ENCODE data around the gene RRM2.

Gene RRM2

DNA sequence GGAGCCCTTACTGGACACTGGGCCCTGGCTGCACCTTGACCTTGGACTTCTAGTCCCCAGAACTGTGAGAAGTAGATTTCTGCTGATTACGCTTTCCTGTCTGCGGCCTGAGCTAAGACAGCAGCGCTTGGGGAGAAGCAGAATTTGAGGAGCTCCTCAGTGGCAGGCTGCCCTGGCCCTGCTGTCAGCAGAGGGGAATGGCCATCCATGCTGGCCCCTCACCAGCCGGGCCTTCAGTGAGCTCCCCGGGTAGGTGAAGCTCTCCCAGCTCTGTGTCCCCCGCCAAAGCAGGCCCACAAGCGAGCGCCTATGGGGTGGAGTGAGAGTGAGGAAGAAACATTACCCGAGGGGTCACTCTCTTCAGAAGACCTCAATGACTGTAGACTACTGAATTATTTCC, 51.6 kb downstream of the RRM2 start:
- no peak overlapping the region for H3K4me3 ChIP-seq (ENCODE audit: low read depth, low read length)
- no peaks in the 10 kb centered on the region for H3K9me3 ChIP-seq (ENCODE audit: control insufficient read depth, insufficient read depth, low read depth, low read length)
- H3K36me3 ChIP-seq (ENCODE audit: control insufficient read depth in 2 of 2, insufficient read depth in 1 of 2, low read length in 2 of 2), result no peaks in the 10 kb centered on the region; a peak in 1 of 3 replicates
- no peaks in the 10 kb centered on the region for H3K4me1 ChIP-seq (ENCODE audit: control insufficient read depth, insufficient read depth, low read length)
- H3K27ac ChIP-seq (ENCODE audit: extremely low read depth, low read depth, low read length), result no peak overlapping the region
- TF ChIP-seq ZNF398 (tag by site-specific recombination; IDR thresholded peaks at IDR 0.05), result no peak
- no peak for TF ChIP-seq ZNF18 (tag by site-specific recombination; IDR thresholded peaks at IDR 0.05)
- no peak for TF ChIP-seq AEBP2 (tag by site-specific recombination; IDR thresholded peaks at IDR 0.05; ENCODE audit: borderline replicate concordance)
- TF ChIP-seq, protein P1, sequence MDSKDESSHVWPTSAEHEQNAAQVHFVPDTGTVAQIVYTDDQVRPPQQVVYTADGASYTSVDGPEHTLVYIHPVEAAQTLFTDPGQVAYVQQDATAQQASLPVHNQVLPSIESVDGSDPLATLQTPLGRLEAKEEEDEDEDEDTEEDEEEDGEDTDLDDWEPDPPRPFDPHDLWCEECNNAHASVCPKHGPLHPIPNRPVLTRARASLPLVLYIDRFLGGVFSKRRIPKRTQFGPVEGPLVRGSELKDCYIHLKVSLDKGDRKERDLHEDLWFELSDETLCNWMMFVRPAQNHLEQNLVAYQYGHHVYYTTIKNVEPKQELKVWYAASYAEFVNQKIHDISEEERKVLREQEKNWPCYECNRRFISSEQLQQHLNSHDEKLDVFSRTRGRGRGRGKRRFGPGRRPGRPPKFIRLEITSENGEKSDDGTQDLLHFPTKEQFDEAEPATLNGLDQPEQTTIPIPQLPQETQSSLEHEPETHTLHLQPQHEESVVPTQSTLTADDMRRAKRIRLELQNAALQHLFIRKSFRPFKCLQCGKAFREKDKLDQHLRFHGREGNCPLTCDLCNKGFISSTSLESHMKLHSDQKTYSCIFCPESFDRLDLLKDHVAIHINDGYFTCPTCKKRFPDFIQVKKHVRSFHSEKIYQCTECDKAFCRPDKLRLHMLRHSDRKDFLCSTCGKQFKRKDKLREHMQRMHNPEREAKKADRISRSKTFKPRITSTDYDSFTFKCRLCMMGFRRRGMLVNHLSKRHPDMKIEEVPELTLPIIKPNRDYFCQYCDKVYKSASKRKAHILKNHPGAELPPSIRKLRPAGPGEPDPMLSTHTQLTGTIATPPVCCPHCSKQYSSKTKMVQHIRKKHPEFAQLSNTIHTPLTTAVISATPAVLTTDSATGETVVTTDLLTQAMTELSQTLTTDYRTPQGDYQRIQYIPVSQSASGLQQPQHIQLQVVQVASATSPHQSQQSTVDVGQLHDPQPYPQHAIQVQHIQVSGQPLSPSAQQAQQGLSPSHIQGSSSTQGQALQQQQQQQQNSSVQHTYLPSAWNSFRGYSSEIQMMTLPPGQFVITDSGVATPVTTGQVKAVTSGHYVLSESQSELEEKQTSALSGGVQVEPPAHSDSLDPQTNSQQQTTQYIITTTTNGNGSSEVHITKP (tag by site-specific recombination; IDR thresholded peaks at IDR 0.05), result no peak
- TF ChIP-seq ZNF416 (tag by site-specific recombination; IDR thresholded peaks at IDR 0.05), result no peak
- TF ChIP-seq ZNF132 (tag by site-specific recombination; IDR thresholded peaks at IDR 0.05; ENCODE audit: borderline replicate concordance), result no peak
- no peak for TF ChIP-seq SP3 (tag by site-specific recombination; IDR thresholded peaks at IDR 0.05)
- no peak for TF ChIP-seq ZNF37A (tag by site-specific recombination; IDR thresholded peaks at IDR 0.05)
- CTCF ChIA-PET, result interaction anchor here (0.6 kb wide), 1 partner anchor 49 kb away, joined by 3 read pairs; no protein-coding TSS in a partner anchor
- POLR2A ChIA-PET, result interaction anchor here (0.7 kb wide), 2 partner anchors 25 to 320 kb away, joined by 3 to 6 read pairs; no protein-coding TSS in a partner anchor

DNA sequence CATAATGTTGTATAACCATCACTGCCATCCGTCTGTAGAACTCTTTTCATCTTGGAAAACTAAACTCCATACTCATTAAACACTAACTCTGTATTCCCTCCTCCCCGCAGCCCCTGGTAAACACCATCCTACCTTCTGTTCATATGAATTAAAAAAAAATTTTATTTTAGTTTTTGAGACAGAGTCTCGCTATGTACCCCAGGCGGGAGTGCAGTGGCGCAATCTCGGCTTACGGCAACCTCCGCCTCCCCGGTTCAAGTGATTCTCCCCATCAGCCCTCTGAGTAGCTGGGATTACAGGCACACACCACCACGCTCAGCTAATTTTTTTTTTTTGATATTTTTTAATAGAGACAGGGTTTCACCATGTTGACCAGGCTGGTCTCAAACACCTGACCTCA, 52.9 kb downstream of the RRM2 start:
- Histone ChIP-seq H3K36me3 (ENCODE audit: control insufficient read depth in 2 of 2, insufficient read depth in 1 of 2, low read length in 2 of 2) (no peaks in the 10 kb centered on the region; a peak in 1 of 3 replicates), H3K9me3 (ENCODE audit: control insufficient read depth, insufficient read depth, low read depth, low read length) (no peaks in the 10 kb centered on the region), H3K27ac (ENCODE audit: extremely low read depth, low read depth, low read length) (no peak overlapping the region), H3K4me3 (ENCODE audit: low read depth, low read length) (no peak overlapping the region), H3K4me1 (ENCODE audit: control insufficient read depth, insufficient read depth, low read length) (no peaks in the 10 kb centered on the region)
- TF ChIP-seq, protein P2, sequence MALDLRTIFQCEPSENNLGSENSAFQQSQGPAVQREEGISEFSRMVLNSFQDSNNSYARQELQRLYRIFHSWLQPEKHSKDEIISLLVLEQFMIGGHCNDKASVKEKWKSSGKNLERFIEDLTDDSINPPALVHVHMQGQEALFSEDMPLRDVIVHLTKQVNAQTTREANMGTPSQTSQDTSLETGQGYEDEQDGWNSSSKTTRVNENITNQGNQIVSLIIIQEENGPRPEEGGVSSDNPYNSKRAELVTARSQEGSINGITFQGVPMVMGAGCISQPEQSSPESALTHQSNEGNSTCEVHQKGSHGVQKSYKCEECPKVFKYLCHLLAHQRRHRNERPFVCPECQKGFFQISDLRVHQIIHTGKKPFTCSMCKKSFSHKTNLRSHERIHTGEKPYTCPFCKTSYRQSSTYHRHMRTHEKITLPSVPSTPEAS (tag by site-specific recombination; IDR thresholded peaks at IDR 0.05), result no peak
- TF ChIP-seq ZNF174 (tag by site-specific recombination; IDR thresholded peaks at IDR 0.05) (no peak), KLF9 (tag by site-specific recombination; IDR thresholded peaks at IDR 0.05; ENCODE audit: low read depth) (no peak), ZNF292 (tag by site-specific recombination; IDR thresholded peaks at IDR 0.05; ENCODE audit: borderline replicate concordance, low read depth) (no peak), ZNF670 (tag by site-specific recombination; IDR thresholded peaks at IDR 0.05; ENCODE audit: low read depth) (no peak), GLI2 (tag by site-specific recombination; IDR thresholded peaks at IDR 0.05; ENCODE audit: borderline replicate concordance, low read depth) (no peak), SP7 (tag by site-specific recombination; IDR thresholded peaks at IDR 0.05) (no peak), ZNF391 (tag by site-specific recombination; IDR thresholded peaks at IDR 0.05; ENCODE audit: borderline replicate concordance, low read depth) (no peak), ZBTB20 (tag by site-specific recombination; IDR thresholded peaks at IDR 0.05) (no peak)
- TF ChIP-seq, protein P3, sequence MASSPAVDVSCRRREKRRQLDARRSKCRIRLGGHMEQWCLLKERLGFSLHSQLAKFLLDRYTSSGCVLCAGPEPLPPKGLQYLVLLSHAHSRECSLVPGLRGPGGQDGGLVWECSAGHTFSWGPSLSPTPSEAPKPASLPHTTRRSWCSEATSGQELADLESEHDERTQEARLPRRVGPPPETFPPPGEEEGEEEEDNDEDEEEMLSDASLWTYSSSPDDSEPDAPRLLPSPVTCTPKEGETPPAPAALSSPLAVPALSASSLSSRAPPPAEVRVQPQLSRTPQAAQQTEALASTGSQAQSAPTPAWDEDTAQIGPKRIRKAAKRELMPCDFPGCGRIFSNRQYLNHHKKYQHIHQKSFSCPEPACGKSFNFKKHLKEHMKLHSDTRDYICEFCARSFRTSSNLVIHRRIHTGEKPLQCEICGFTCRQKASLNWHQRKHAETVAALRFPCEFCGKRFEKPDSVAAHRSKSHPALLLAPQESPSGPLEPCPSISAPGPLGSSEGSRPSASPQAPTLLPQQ (tag by site-specific recombination; IDR thresholded peaks at IDR 0.05), result no peak
- POLR2A ChIA-PET, result interaction anchor here (0.6 kb wide), 1 partner anchor 42 kb away, joined by 3 read pairs; no protein-coding TSS in a partner anchor
- CTCF ChIA-PET, result no interaction called here

Measured in HEK293 (cell line).